Coronary artery (tissue), 2 donors: ENCODE results near the gene ACSM4.
"Not testable (repeated sequence)": the region's sequence is repeated elsewhere in the genome, so short reads cannot be mapped to it uniquely, and the experiment has no call there.

Experiments
- DNase-seq: peaks from one replicate; pipeline ENCODE4 v3.0.0-alpha.2; 2017; ENCODE audit warnings: low spot score
- H3K27ac ChIP-seq, 2 donors: fragments of 200-600 bp; sonication (generic); one replicate each; pipeline ENCODE4 v1.5.1; 2016 to 2019
- H3K4me3 ChIP-seq: fragments of 200-600 bp; sonication (generic); 2 replicates; pipeline ENCODE4 v1.5.1; 2016; ENCODE audit warnings: mild to moderate bottlenecking, moderate library complexity
- TF ChIP-seq, protein P1 (sequence below): fragments of 200-600 bp; sonication (generic); IDR thresholded peaks from one replicate; pipeline ENCODE4 v1.5.1; 2019; ENCODE audit warnings: antibody characterized with exemption

The ACSM4 gene

DNA sequence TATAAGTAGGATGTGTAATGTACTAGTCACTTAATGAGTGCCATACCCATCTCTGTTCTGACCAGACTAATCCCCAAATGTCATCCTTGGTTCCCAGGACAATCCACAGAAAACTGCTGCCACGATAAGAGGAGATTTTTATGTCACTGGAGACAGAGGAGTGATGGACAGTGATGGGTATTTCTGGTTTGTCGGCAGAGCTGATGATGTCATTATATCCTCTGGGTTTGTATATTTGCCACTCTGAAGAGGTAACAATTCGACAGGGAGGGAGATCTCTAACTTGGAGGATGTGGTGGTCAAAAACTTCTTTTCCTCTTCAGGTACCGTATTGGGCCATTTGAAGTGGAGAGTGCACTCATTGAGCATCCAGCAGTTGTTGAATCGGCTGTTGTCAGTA lies 20.3 kb downstream of the ACSM4 start:
- no peak for DNase-seq
- TF ChIP-seq, protein P1, sequence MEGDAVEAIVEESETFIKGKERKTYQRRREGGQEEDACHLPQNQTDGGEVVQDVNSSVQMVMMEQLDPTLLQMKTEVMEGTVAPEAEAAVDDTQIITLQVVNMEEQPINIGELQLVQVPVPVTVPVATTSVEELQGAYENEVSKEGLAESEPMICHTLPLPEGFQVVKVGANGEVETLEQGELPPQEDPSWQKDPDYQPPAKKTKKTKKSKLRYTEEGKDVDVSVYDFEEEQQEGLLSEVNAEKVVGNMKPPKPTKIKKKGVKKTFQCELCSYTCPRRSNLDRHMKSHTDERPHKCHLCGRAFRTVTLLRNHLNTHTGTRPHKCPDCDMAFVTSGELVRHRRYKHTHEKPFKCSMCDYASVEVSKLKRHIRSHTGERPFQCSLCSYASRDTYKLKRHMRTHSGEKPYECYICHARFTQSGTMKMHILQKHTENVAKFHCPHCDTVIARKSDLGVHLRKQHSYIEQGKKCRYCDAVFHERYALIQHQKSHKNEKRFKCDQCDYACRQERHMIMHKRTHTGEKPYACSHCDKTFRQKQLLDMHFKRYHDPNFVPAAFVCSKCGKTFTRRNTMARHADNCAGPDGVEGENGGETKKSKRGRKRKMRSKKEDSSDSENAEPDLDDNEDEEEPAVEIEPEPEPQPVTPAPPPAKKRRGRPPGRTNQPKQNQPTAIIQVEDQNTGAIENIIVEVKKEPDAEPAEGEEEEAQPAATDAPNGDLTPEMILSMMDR = no peak

DNA sequence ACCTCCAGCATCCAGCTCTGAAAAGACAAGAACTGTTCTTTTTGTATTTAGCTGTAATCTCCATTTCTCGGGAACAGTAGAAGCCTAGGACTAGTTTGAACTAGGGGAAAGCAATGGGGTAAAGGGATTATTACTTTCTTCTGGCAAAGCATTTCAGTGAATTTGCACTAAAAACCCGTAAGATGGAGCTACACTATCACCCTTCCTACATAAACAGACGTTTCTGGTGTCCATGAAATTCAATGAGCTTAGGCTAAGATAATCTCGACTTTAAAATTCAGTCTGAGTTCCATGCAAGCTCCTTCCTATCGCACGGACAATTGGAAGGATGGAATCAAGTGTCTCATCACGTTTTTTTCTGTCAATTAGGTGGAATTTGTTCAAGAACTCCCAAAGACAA lies 24.0 kb downstream of the ACSM4 start:
- Histone ChIP-seq H3K4me3 (no peak overlapping the region), H3K27ac (no peak overlapping the region)
- TF ChIP-seq, protein P1 = no peak
- no peak for DNase-seq

More for the DNA sequence above, 20.3 kb downstream of the ACSM4 start:
- H3K27ac ChIP-seq = no peak overlapping the region
- H3K4me3 ChIP-seq = no peak overlapping the region

GRCh38 chr12:7337790-7338189 lies 33.9 kb downstream of the ACSM4 start:
- DNase-seq, H3K4me3 ChIP-seq, H3K27ac ChIP-seq: not testable (repeated sequence)

GRCh38 chr12:7339675-7340074 lies 35.8 kb downstream of the ACSM4 start:
- TF ChIP-seq, protein P1 = no peak
- Histone ChIP-seq H3K4me3 (no peak overlapping the region), H3K27ac (no peak overlapping the region)
- no peak for DNase-seq

GRCh38 chr12:7344833-7345606 lies 41.1 kb downstream of the ACSM4 start:
- TF ChIP-seq, protein P1 = no peak
- H3K4me3 ChIP-seq = no peak overlapping the region
- H3K27ac ChIP-seq = no peak overlapping the region
- DNase-seq = no peak

- TF ChIP-seq, protein P1 = no peak
- DNase-seq = no peak
- Histone ChIP-seq H3K4me3 (no peak overlapping the region), H3K27ac (no peak overlapping the region)
These were observed 42.8 kb downstream of the ACSM4 start for GRCh38 chr12:7346551-7347225.

DNA sequence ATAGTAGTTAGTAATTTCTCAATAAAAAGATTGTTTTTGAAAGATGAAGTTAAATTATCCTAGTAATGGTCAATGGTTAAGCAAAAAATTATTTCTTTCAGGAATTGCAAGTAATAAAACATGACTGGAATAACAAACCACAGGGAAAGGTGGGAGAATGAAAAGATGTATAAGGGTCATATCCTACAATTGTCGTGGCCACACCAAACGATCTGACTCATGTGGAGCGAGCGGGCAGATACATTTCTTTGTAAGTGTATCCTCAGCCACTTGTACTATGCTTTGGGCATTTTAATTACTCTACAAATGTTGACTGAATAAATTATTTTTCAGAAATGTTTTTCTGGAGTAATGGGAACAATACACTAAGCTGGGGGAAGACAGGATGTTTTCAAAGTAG lies 45.5 kb downstream of the ACSM4 start:
- TF ChIP-seq, protein P1 = no peak
- H3K4me3 ChIP-seq = no peak overlapping the region
- no peak overlapping the region for H3K27ac ChIP-seq
- no peak for DNase-seq
